Endodermal cell (in vitro differentiated cells): ENCODE measurements around the gene VPS52. TPM values are rescaled to one million over a fixed set of nuclear protein-coding genes. Genes with fewer than 3 reads are reported as not detected.
"Not testable (repeated sequence)": the region's sequence is repeated elsewhere in the genome, so short reads cannot be mapped to it uniquely, and the experiment has no call there.

Experiments
- DNase-seq: peaks from one replicate; pipeline ENCODE4 v3.0.0-alpha.2; 2017
- H3K27ac ChIP-seq: 2 replicates; pipeline ENCODE4 v1.5.1; 2013; ENCODE audit warnings: mild to moderate bottlenecking, low read depth, low read length, moderate library complexity
- H3K27me3 ChIP-seq: 2 replicates; pipeline ENCODE4 v1.6.1; 2013; ENCODE audit warnings: mild to moderate bottlenecking, low read length, moderate library complexity; ENCODE audit not compliant: insufficient read depth, control insufficient read depth, poor library complexity, severe bottlenecking
- H3K36me3 ChIP-seq: 2 replicates; pipeline ENCODE4 v1.7.0; 2013; ENCODE audit warnings: mild to moderate bottlenecking, low read length, moderate library complexity; ENCODE audit not compliant: control insufficient read depth, insufficient read depth
- H3K4me1 ChIP-seq: one replicate; pipeline ENCODE4 v1.7.0; 2013; ENCODE audit warnings: low read length; ENCODE audit not compliant: control insufficient read depth, insufficient read depth
- H3K4me3 ChIP-seq: 2 replicates; pipeline ENCODE4 v1.5.1; 2013; ENCODE audit warnings: mild to moderate bottlenecking, low read length, moderate library complexity
- H3K9ac ChIP-seq: 2 replicates; pipeline ENCODE4 v1.6.1; 2013; ENCODE audit warnings: mild to moderate bottlenecking, low read length, moderate library complexity; ENCODE audit not compliant: poor library complexity, severe bottlenecking; ENCODE audit errors: extremely low read depth
- H3K9me3 ChIP-seq: 2 replicates; pipeline ENCODE4 v1.6.1; 2013; ENCODE audit warnings: mild to moderate bottlenecking, low read length, moderate library complexity; ENCODE audit not compliant: control insufficient read depth
- H3K27ac Mint-ChIP-seq: 2 replicates; pipeline ENCODE4 v1.8.0; 2020; ENCODE audit warnings: mixed read lengths
- H3K27me3 Mint-ChIP-seq: 2 replicates; pipeline ENCODE4 v1.8.0; 2021; ENCODE audit warnings: mild to moderate bottlenecking, mixed read lengths; ENCODE audit not compliant: insufficient read depth
- H3K36me3 Mint-ChIP-seq: 2 replicates; pipeline ENCODE4 v1.8.0; 2020; ENCODE audit warnings: low read depth, mixed read lengths
- H3K4me1 Mint-ChIP-seq: 2 replicates; pipeline ENCODE4 v1.8.0; 2020; ENCODE audit warnings: mixed read lengths
- H3K4me3 Mint-ChIP-seq: 2 replicates; pipeline ENCODE4 v1.8.0; 2020; ENCODE audit warnings: mild to moderate bottlenecking, moderate library complexity, mixed read lengths
- H3K9me3 Mint-ChIP-seq: 2 replicates; pipeline ENCODE4 v1.8.0; 2020; ENCODE audit warnings: mild to moderate bottlenecking, mixed read lengths
- WGBS, 2 experiments: methylation state at CpG; one replicate each; pipeline versions ENCODE4 v1.1.5 to v1.1.7; 2013; ENCODE audit warnings: missing lambda C conversion rate in 2 of 2, mixed read lengths in 1 of 2; ENCODE audit not compliant: insufficient coverage in 1 of 2, insufficient read length in 1 of 2; 5-methylcytosine and 5-hydroxymethylcytosine counted together
- total RNA-seq, 2 donors: library from RNA; stranded (reverse); fragmentation: NEBNext Ultra II Directional in 1 of 2; extraction: Animal tissue kit (Norgen Biotek cat#: 25700) in 1 of 2; gene quantifications; 2 replicates in 1 of 2; 3 replicates in 1 of 2; pipeline ENCODE4 v1.2.1, GENCODE V29; 2021
- TF ChIP-seq, protein P1 (sequence below): fragments of 200-600 bp; sonication (generic); conservative IDR thresholded peaks from 2 replicates; pipeline ENCODE4 v1.5.0; 2021; ENCODE audit warnings: antibody characterized with exemption, mild to moderate bottlenecking

Gene VPS52
- total RNA-seq, 2 donors from 2014 or later: 51.4 to 63.9 TPM

DNA sequence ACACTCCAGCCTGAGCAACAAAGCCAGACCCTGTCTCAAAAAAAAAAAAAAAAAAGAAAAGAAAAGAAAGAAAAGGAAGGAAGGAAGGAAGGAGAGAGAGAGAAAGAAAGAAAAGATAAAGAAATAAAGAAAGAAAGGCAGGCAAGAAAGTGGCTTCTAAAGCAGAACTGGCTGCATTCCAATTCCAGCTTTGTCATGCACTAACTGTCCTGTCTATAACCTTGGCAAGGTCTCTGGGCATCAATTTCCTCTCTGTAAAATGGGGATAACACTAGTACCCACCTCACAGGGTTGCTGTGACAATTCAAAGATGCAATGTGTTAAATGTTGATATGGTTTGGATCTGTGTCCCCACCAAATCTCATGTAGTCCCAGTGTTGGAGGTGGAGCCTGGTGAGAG, 35.3 kb downstream of the VPS52 start:
- Histone ChIP-seq H3K27ac (no peak overlapping the region), H3K4me1 (no peaks in the 10 kb centered on the region), H3K36me3 (no peaks in the 10 kb centered on the region), H3K4me3 (no peak overlapping the region), H3K27me3 (peaks cover 6% of the 10 kb centered on the region), H3K9ac (no peak overlapping the region), H3K9me3 (no peaks in the 10 kb centered on the region)
- TF ChIP-seq, protein P1, sequence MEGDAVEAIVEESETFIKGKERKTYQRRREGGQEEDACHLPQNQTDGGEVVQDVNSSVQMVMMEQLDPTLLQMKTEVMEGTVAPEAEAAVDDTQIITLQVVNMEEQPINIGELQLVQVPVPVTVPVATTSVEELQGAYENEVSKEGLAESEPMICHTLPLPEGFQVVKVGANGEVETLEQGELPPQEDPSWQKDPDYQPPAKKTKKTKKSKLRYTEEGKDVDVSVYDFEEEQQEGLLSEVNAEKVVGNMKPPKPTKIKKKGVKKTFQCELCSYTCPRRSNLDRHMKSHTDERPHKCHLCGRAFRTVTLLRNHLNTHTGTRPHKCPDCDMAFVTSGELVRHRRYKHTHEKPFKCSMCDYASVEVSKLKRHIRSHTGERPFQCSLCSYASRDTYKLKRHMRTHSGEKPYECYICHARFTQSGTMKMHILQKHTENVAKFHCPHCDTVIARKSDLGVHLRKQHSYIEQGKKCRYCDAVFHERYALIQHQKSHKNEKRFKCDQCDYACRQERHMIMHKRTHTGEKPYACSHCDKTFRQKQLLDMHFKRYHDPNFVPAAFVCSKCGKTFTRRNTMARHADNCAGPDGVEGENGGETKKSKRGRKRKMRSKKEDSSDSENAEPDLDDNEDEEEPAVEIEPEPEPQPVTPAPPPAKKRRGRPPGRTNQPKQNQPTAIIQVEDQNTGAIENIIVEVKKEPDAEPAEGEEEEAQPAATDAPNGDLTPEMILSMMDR: no peak
- Mint-ChIP-seq H3K27ac (no peak overlapping the region), H3K4me1 (peaks cover 12% of the 10 kb centered on the region), H3K9me3 (no peaks in the 10 kb centered on the region), H3K4me3 (no peak overlapping the region), H3K36me3 (no peaks in the 10 kb centered on the region), H3K27me3 (peaks cover 23% of the 10 kb centered on the region)
- peak; percentile 0 for DNase-seq

DNA sequence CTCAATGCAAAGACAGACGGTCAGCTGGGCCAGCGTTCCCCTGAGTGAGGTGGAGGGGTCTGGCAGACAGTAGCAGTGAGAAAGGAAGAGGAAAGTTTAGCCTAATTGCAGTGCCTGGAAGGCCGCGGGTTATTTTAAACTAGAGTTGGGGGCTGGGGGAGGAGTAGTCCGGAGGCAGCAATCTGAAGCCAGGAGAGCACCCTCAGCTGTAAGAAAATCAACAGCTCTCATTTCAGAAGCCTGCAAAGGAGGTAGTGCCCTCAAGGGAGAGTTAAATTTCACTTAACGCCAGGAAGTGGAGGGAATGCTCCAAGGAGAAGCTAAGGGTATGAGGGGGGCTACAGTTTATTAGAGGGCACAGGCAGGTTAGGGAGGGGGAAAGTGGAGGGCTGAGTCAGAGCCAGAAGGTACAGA, 36.4 kb downstream of the VPS52 start:
- TF ChIP-seq, protein P1: no peak
- Mint-ChIP-seq H3K27me3 (peaks cover 19% of the 10 kb centered on the region), H3K4me3 (no peak overlapping the region), H3K27ac (peak overlapping the region; percentile 74), H3K9me3 (no peaks in the 10 kb centered on the region), H3K4me1 (peaks cover 12% of the 10 kb centered on the region), H3K36me3 (no peaks in the 10 kb centered on the region)
- WGBS, 2 experiments: 27 to 40% methylated on average over 6 of the region's 6 CpGs
- Histone ChIP-seq H3K27ac (no peak overlapping the region), H3K4me1 (no peaks in the 10 kb centered on the region), H3K36me3 (no peaks in the 10 kb centered on the region), H3K27me3 (peaks cover 6% of the 10 kb centered on the region), H3K9me3 (no peaks in the 10 kb centered on the region), H3K4me3 (no peak overlapping the region), H3K9ac (no peak overlapping the region)
- peak; percentile 57 for DNase-seq

DNA sequence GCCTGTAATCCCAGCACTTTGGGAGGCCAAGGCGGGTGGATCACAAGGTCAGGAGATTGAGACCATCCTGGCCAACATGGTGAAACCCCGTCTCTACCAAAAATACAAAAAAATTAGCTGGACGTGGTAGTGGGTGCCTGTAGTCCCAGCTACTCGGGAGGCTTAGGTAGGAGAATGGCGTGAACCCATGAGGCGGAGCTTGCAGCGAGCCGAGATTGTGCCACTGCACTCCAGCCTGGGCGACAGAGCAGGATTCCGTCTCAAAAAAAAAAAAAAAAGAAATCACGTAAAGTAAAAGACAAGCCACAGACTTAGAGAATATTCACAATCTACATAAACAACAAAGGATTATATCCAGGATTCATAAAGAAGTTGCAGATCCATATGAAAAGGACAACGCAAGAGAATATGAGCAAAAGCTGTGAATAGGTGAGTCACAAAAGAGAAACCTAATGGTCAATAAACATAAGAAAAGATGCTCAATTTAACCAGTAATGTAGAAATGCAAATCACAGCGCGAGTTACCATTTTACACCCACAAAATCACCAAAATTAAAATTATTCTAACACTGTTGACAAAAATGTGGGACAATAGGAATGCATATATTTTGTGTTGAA, 45.1 kb downstream of the VPS52 start:
- not testable (repeated sequence) for H3K27ac Mint-ChIP-seq, H3K9me3 ChIP-seq, H3K36me3 Mint-ChIP-seq, H3K36me3 ChIP-seq, H3K4me1 ChIP-seq, H3K27ac ChIP-seq, H3K4me3 Mint-ChIP-seq, H3K9ac ChIP-seq, H3K27me3 ChIP-seq, H3K4me3 ChIP-seq, H3K4me1 Mint-ChIP-seq, H3K9me3 Mint-ChIP-seq
- WGBS, 2 experiments: 44 to 58% methylated on average over 6 to 13 of the region's 14 CpGs
- H3K27me3 Mint-ChIP-seq: peaks cover 17% of the 10 kb centered on the region
- DNase-seq: peak; percentile 28

DNA sequence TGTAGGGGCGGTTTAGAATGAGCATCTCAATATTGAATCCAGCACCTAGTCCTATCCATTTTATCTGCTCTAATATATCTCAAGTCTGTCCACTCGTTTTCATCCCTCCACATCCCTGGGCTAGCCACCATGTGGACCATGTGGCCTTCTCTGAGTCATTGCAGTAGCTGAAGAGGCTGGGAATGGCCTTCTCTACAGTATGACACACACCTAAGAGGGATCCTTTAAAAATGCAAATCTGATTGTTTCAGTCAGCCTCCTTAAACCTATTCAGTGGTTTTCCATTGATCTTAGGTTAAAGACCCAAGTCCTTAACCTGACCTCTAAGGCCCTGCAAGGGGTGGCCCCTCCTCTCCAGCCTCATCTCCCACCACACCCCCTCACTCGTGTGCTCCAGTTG, 54.0 kb downstream of the VPS52 start:
- H3K9ac ChIP-seq: no peak overlapping the region
- no peak overlapping the region for H3K27ac ChIP-seq
- H3K36me3 Mint-ChIP-seq: no peaks in the 10 kb centered on the region
- no peaks in the 10 kb centered on the region for H3K4me1 ChIP-seq
- peaks cover 87% of the 10 kb centered on the region for H3K27me3 Mint-ChIP-seq
- no peaks in the 10 kb centered on the region for H3K9me3 ChIP-seq
- H3K9me3 Mint-ChIP-seq: peaks cover 2% of the 10 kb centered on the region
- no peaks in the 10 kb centered on the region for H3K36me3 ChIP-seq
- peaks cover 35% of the 10 kb centered on the region for H3K27me3 ChIP-seq
- peaks cover 10% of the 10 kb centered on the region for H3K4me1 Mint-ChIP-seq
- no peak overlapping the region for H3K4me3 ChIP-seq
- TF ChIP-seq, protein P1: no peak
- H3K4me3 Mint-ChIP-seq: no peak overlapping the region
- DNase-seq: no peak
- H3K27ac Mint-ChIP-seq: no peak overlapping the region
- WGBS, 2 experiments: 20 to 52% methylated on average over 1 to 3 of the region's 3 CpGs
